ENCODE results near the gene CIITA.
"Not testable (repeated sequence)": the region's sequence is repeated elsewhere in the genome, so short reads cannot be mapped to it uniquely, and the experiment has no call there.

CIITA gene

GRCh38 chr16:10920726-10921427, 43.9 kb downstream of the CIITA start:
- DNase-seq: no peak

- no peak for DNase-seq
These were observed 44.7 kb downstream of the CIITA start for GRCh38 chr16:10921536-10922327.

GRCh38 chr16:10922328-10923145, 45.5 kb downstream of the CIITA start:
- no peak for DNase-seq

- no peak for DNase-seq
These were observed 46.2 kb downstream of the CIITA start for GRCh38 chr16:10923146-10923649.

GRCh38 chr16:10923650-10924214, 46.7 kb downstream of the CIITA start:
- DNase-seq: no peak

- not testable (repeated sequence) for DNase-seq
These were observed 48.3 kb downstream of the CIITA start for GRCh38 chr16:10925285-10925684.

- no peak for DNase-seq
These were observed 49.1 kb downstream of the CIITA start for GRCh38 chr16:10926094-10926493.

GRCh38 chr16:10926867-10927266, 49.9 kb downstream of the CIITA start:
- no peak for DNase-seq

GRCh38 chr16:10927497-10928112, 50.6 kb downstream of the CIITA start:
- DNase-seq: no peak

GRCh38 chr16:10929097-10929496, 52.1 kb downstream of the CIITA start:
- not testable (repeated sequence) for DNase-seq

GRCh38 chr16:10929853-10930754, 53.1 kb downstream of the CIITA start:
- DNase-seq: no peak

- DNase-seq: no peak
These were observed 53.7 kb downstream of the CIITA start for GRCh38 chr16:10930755-10931093.

- DNase-seq: no peak
These were observed 54.1 kb downstream of the CIITA start for GRCh38 chr16:10931134-10931533.

- DNase-seq: no peak
These were observed 55.1 kb downstream of the CIITA start for GRCh38 chr16:10931977-10932632.

GRCh38 chr16:10932959-10933710, 56.1 kb downstream of the CIITA start:
- DNase-seq: no peak

GRCh38 chr16:10933865-10934264, 56.9 kb downstream of the CIITA start:
- no peak for DNase-seq

GRCh38 chr16:10934325-10935107, 57.5 kb downstream of the CIITA start:
- DNase-seq: no peak

- DNase-seq: peak; percentile 11
These were observed 58.4 kb downstream of the CIITA start for GRCh38 chr16:10935226-10935915.

All from NCI-H1694 (cell line).